HG02973 (cell line): Measurements from ENCODE around the gene MATN3.
A peak's percentile ranks its signal among the peaks of the same experiment; 100 is the strongest.
"Not testable (repeated sequence)": the region's sequence is repeated elsewhere in the genome, so short reads cannot be mapped to it uniquely, and the experiment has no call there.

ENCODE experiments used
- ATAC-seq: cut with Tn5 transposase; IDR thresholded peaks from one replicate; pipeline ENCODE4 v1.9.1; 2021; ENCODE audit warnings: moderate library complexity; ENCODE audit not compliant: unreplicated experiment

MATN3 gene, protein sequence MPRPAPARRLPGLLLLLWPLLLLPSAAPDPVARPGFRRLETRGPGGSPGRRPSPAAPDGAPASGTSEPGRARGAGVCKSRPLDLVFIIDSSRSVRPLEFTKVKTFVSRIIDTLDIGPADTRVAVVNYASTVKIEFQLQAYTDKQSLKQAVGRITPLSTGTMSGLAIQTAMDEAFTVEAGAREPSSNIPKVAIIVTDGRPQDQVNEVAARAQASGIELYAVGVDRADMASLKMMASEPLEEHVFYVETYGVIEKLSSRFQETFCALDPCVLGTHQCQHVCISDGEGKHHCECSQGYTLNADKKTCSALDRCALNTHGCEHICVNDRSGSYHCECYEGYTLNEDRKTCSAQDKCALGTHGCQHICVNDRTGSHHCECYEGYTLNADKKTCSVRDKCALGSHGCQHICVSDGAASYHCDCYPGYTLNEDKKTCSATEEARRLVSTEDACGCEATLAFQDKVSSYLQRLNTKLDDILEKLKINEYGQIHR

DNA sequence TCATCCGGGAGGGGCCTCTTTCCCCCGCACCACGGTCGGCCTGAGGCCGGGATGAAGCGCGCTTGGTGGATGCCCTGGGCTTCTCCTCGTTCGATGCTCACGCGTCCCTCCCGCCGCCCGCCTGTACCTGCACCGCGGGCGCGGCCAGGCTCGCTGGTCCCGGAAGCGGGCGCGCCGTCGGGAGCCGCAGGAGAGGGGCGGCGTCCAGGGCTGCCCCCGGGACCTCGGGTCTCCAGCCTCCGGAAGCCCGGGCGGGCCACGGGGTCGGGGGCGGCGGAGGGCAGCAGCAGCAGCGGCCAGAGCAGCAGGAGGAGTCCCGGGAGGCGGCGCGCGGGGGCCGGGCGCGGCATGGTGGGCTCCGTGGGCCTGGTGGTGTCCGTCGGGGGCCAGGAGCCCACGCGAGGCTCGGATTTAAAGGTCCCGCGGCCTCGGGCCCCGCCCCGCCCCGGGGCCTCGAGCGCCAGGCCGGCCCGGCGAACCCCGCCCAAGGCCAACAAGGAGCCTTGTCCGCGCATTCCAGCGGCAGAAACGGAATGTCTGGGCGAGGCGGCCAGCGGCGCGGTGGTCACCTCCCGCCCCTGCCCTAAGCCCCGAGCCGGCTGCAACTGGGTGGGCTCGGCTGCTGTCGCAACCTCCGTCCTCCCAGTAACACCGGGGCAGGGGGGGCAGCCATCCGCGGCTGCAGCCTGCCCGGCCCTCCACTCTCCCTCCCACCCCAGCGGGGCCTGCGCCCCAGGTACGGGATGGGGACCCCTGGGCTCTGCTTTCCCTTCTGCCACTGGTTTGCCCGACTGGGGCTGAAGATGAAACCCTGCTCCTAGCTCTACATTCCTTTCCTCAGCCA, at the start of gene MATN3:
TSS of gene MATN3 (minus strand) at position 387 of the 844 bp plus-strand sequence. CDS start at position 350, 37 bp downstream.
- no peak for ATAC-seq

DNA sequence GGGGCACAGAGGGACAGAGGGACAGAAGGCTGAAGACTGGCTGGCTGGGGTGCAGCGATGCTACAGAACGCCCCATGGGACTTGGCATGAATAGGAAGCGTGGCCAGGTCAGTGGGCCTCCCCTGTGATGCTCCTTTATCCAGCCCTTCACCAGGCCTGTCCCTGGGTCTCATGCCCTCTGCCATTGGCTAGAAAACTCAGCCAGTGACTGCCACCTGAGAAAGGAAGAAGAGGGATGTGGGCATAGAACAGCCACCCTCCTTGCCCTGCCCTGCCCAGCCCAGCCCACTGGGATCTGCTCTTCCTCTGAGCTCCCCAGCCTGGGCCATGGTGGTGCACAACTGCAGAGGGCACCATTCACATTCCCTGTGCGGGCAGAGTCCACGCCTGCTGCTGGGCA, 49.5 kb upstream of the MATN3 start:
- ATAC-seq: no peak

DNA sequence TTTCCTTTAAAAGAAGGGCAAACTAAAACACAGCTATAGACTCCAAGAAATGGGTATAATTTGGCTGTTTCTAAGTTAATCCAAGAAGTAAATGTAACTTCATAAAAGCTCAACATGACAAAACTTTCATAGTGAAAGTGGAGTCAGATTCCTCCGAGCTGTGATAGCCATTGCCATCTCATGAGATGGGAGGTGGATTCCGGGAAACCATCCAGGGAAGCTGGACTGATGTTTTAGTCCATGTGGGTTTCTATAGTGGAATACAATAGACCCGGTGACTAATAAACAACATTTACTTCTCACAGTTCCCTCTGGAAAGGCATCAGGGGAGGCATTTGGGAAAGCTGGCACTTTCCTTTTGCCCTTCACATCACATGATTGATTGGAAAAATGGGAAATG, 49.0 kb upstream of the MATN3 start:
- ATAC-seq: no peak

DNA sequence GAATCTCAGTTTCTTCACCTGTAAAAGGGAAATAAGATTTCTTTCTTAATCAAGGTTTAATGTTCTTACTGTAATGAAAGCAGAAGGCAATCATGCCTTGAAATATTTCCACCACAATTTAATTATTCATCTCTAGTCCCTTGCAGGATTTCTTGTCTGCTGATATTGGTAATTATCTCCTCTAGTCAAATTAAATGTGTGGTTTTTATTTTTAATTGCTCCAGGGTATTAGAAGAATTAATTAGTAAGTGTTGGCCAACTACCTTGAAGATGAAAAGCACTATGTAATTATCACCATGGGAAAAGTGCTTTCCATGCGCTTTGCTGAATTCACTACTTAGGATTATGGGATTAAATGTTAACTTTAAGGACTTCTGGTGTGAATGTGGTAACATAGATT, 47.6 kb upstream of the MATN3 start:
- ATAC-seq: no peak

DNA sequence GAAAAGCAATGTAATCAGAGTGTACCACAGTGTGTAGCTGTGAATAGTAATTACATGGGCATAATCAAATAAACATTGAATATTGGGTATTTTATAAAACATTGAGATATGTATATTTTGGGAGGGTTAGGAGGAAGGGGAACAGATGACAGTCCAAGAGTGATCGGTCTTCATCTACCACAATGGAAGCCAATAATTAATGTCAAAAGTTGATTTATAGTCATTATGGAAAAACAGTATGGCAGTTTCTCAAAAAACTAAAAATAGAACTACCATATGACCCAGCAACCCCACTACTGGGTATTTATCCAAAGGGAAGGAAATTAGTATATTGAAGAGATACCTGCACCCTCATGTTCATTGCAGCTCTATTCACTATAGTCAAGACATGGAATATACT, 44.8 kb upstream of the MATN3 start:
- ATAC-seq: no peak

DNA sequence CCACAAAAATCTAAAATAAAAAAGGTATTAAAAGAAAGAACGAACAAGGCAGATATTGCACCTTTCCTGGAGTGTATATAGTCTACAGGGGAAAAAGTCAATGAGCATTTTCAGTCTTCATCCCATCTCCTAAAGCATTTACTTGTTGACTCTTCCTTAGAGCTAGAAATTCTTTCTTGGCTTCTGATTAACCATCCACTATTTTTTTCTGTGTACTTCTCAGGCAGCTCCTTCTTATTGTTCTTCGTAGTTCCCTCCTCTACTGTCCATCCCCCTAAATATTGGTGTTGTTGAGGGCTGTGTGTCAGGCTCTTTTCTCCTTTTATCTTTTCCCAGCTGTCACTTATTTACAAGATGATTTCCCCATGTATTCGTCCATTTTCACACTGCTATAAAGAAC, 42.5 kb upstream of the MATN3 start:
- ATAC-seq: no peak

DNA sequence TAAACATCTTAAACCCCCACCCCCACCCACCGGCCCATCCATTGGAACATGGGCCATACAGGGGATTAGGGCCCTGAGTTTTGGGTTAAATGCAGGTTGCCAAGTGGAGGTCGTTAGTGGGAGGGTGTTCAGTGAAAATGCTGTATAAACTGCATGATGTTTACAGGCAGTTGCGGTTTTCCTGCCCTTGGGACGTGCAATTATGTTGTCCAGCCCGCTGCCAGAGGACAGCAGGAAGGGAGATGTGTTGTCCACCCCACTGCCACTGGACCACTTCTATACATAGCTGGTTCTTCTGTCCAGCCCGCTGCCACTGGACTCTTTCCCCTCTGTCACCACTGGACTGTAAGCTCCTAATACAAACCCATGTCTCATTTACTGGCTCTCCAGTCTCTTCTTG, 41.7 kb upstream of the MATN3 start:
- ATAC-seq: no peak

DNA sequence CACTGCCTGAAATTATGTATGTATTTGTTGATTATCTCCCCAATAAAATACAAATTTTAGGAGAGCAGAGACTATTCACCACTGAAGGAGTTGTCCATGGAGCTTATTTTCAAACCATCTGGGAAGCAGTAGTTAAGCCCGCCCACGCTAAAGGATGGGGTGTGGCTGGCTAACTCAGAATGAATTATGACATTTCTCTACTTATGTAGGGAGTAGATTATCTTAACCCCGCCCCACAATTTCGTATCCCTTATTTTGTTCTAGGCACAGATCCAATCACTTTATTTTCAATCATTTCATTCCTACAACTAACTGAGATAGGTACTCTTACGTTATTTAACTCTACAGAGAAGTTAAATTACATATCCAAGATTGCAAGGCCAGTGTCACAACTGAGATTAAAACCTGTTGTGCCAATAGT, 40.4 kb upstream of the MATN3 start:
- ATAC-seq: no peak

DNA sequence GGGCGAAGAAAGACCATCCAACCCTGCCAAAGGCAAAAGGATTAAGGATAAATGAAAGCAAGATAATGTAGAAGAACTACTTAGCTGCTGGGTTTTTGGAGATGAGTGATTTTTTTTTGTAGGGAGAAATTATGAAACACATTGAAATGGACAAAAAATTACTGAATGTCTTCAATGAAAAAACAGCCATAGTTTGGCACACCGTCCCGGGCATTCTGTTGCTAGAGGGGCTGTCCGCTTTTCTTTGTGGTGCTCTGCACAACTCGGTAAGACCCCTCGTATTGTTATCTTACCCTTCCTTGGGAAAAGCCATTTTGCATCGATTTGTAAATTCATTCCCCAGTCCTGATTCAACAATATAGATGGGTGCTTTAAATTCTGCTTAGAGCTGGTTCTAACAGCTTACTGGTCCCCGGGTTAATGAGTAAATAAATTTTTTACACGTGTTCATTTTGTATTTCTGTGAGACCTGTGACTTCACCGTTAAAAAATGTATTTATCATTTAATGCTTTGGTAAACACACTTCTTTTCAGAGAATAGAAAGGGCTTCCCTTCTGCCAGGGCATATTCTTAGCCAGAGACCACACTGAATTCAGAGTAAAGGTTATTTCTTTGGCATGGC, 39.9 kb upstream of the MATN3 start:
- ATAC-seq: no peak

DNA sequence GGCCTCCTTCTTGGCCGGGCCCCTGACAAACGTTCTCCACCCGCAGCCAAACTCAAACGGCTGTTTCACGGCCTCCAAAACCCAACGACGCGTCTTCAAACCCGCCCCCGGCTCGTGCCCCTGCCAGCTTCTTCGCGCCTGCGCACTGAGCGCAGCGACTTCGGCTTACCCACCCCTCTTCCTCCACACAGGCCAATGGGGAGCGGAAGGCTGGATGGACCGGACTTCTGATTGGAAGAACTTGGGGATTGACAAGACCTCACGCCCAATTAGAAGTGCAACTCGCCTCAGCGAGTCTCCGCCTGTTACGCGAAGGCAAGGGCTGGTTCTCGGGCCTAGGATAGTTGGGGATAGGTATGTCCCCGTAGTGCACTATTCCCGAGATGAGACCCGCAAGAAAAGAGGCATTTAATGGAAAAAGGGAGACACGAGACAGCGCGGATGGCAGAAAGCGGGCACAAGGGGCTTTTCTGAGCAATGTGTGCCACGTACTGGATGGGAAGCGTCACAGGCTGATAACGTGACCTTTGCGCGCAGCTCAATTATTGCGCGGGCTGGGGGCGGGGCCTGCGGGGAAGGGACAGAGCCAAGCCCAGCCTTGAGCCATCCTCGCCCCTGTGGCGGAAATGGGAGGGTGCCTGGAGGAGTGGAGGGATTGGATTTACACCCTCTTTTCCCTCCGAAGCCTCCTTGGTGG, 39.2 kb upstream of the MATN3 start, which contains the start of gene LAPTM4A:
TSS of gene LAPTM4A (minus strand) at position 97 of the 697 bp plus-strand sequence. CDS start 108 bp downstream, outside the sequence.
- ATAC-seq: peak; percentile 96

DNA sequence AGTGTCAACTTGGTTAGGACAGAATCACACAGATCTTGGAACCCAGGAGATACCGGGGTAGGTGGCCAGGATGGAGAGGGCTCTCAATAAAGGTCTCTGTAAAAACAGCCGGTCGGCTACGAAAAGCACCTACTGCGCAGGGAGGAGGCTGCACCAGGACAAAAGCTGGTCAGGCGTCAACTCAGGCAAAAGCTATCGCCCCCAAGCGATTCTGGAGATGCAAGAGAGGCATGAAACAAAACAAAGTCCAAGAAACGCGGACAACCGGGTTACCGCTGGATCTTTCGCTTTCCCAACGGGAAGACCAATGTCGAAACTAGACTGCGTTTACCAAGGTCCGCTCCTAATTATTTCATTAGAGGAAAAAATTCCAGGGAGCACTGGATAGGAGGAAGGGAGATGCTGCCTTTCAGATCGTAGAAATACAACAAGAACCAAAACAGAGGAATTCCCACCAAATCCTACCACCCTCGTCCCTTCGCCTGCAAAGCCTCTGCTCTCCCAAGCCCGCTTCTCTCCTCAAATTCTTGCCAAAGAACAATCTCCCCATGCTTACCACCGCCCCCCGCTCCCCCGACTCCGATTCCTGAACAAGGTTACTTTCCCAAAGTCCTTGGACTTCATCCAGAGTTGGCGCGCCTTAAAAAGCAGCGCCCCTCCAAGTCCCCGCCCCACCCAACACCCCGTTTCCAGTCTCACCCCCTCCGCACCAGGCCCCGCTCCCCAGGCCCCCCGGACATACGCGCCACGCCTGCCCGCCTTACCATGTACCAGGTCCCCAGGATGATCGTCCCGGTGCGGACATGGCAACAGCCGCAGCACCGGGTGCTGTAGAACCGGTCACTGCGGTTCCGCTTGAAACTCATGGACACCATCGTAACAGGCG, 38.4 kb upstream of the MATN3 start:
- ATAC-seq: peak; percentile 12

DNA sequence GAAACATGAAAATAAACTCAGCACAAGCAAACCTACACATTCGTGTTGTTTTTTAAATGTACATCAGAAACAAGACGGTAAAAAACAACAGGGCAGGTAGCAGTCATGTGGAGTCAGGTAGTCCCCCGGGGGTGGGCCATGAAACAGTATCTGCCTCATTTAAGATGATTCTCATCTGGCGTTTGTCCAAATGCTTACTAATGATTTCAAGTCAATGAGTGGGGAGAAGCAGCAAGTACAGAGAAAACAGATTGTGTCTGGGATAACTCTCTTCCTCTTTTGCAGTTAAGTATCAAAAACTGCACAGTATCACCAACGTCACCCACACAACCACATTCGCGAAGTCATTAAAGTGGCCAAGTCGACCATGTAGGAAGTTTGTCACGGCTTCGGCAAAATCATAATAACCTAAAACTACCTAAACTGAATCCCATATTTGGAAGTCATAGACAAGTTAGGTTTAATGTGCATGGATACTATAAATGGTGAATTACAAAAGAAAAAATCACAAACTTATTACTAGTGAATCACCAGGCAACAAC, 37.7 kb upstream of the MATN3 start:
- ATAC-seq: peak; percentile 28

DNA sequence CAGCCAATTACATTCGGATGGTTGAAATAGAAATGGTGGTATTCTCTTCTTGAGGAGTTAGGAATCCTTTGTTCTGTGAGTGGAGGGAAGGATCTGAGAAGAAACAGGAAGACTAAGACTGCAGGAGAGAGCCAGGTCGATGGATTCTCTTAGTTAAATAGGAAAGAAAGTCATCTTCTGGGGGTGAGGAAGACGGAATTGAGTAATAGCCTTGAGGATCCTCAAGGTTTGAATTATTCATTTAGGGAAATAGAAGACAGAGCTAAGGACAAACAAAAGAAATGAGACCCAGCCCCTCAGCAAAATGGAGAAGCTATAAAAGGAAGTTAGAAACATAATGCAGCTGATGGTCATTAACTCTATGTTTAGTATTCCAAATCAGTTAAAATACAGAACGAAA, 37.2 kb upstream of the MATN3 start:
- no peak for ATAC-seq

DNA sequence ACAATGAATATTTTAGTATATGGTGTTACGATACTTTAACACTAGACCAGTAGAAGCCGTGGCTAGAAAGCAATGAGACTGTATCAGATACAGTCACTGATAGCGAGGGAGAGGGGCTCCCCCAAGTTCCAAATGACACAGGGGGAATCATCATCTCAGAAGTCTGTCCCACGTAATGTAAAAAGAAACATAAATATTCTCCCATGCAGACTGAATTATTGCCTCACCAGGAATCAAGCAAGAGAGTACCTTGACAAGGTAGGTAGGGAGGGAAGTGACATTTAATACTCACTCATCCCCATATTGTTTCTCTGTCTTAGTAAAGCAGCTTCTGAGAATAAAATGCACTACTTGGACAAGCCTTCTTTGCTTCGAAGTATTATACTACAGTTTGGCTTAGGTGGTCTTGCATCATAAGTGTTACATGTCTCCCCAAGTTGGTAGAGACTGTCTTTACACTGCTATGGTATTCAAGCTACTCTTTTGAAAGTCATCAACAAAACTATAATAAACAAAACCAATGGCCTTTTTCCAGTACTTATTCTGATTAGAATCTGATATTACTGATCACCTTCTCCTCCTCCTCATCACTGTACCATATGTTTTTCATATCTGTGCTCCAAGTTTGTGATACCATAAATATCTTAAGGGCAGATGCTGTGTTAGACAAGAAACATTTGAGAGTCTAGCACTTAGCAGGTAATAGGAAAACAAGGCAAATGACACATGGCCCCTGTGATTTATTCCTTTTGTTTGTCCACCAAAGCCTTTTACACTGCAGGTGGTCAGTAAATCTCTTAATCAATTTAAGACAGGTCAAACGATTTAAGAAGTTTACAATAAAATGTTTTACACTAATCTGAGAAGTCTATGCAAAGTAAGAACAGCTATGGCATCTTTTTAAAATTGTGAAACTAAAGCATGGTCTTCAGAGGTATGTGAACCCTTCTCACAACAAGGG, 36.3 kb upstream of the MATN3 start:
- ATAC-seq: no peak

DNA sequence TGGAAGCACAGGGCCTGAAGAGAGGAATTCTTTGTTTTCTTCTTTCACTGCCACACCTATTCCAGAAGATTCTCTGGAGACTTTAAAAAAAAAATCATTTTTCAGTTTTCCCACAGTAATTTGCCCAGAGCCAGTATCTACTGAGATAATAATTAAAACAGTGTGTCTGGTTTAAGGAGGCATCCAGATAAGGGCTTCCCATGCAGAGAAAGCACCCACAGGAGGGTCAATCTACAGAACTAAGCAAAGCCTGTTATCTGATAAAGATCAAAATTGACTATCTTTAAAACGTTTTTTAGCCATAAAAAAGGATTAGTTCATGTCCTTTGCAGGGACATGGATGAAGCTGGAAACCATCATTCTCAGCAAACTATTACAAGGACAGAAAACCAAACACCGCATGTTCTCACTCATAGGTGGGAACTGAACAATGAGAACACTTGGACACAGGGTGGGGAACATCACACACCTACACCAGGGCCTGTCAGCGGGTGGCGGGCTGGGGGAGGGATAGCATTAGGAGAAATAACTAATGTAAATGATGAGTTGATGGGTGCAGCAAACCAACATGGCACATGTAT, 33.3 kb upstream of the MATN3 start:
- ATAC-seq: not testable (repeated sequence)

DNA sequence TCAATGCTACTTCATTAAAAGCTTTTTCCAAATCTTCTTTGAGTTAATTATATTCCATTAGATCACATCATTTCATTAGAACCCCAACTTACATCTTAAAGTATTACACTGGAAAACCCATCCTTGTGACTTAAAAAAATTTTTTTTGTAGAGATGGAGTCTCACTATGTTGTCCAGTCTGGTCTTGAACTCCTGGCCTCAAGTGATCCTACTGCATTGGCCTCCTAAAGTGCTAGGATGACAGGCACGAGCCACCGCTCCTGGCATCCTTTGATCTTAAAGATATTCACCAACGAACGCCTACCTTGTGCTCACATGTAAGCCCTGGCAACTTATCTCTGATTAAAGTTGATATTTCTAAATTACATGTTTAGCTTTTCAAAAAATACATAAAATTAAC, 32.3 kb upstream of the MATN3 start:
- ATAC-seq: no peak

DNA sequence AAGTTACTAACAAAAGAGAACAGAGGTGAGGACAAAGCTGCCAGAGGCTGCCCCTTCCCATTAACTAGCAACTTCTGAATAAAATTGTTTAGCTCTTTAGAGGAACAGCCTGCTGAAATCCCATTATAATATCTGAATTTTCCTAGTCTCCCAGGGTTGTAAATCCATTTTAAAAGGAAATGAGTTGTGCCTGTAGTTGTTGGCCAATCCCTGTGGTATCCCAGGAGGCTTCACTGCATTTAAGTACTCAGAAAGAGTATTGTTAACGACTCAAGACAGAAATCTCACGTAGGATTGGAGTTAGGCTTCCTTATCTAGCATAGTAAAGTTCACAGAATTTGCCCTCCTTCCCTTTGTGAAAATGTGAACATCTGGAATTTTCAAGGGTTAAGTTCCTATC, 30.1 kb upstream of the MATN3 start:
- no peak for ATAC-seq
